ENCODE measurements around the gene NSF.
"Not testable (repeated sequence)": the region's sequence is repeated elsewhere in the genome, so short reads cannot be mapped to it uniquely, and the experiment has no call there.

The NSF gene

GRCh38 chr17:46777943-46778915 lies 187.8 kb downstream of the NSF start:
- DNase-seq = no peak

- DNase-seq = no peak
These were observed 189.5 kb downstream of the NSF start for GRCh38 chr17:46780003-46780373.

- peak; percentile 21 for DNase-seq
These were observed 191.9 kb downstream of the NSF start for GRCh38 chr17:46782250-46782953.

- no peak for DNase-seq
These were observed 192.6 kb downstream of the NSF start for GRCh38 chr17:46783031-46783593.

GRCh38 chr17:46785696-46786095 lies 195.2 kb downstream of the NSF start:
- DNase-seq = no peak

- DNase-seq = no peak
These were observed 197.0 kb downstream of the NSF start for GRCh38 chr17:46787478-46787877.

- DNase-seq = no peak
These were observed 197.8 kb downstream of the NSF start for GRCh38 chr17:46788300-46788699.

GRCh38 chr17:46788796-46789195 lies 198.3 kb downstream of the NSF start:
- no peak for DNase-seq

- DNase-seq = no peak
These were observed 199.1 kb downstream of the NSF start for GRCh38 chr17:46789610-46790009.

GRCh38 chr17:46790216-46790615 lies 199.7 kb downstream of the NSF start:
- no peak for DNase-seq

GRCh38 chr17:46791531-46791930 lies 201.1 kb downstream of the NSF start:
- DNase-seq = no peak

GRCh38 chr17:46792071-46792470 lies 201.6 kb downstream of the NSF start:
- no peak for DNase-seq

- DNase-seq = not testable (repeated sequence)
These were observed 202.6 kb downstream of the NSF start for GRCh38 chr17:46793023-46793422.

- no peak for DNase-seq
These were observed 203.1 kb downstream of the NSF start for GRCh38 chr17:46793541-46793940.

- DNase-seq = no peak
These were observed 203.8 kb downstream of the NSF start for GRCh38 chr17:46794318-46794717.

GRCh38 chr17:46795379-46795952 lies 205.0 kb downstream of the NSF start:
- no peak for DNase-seq

- no peak for DNase-seq
These were observed 205.6 kb downstream of the NSF start for GRCh38 chr17:46796084-46796483.

- no peak for DNase-seq
These were observed 206.1 kb downstream of the NSF start for GRCh38 chr17:46796524-46796923.

- DNase-seq = no peak
These were observed 206.6 kb downstream of the NSF start for GRCh38 chr17:46796956-46797530.

GRCh38 chr17:46800573-46800972 lies 210.1 kb downstream of the NSF start:
- no peak for DNase-seq

GRCh38 chr17:46802800-46803199 lies 212.3 kb downstream of the NSF start:
- no peak for DNase-seq

- DNase-seq = no peak
These were observed 213.1 kb downstream of the NSF start for GRCh38 chr17:46803544-46803943.

- DNase-seq = no peak
These were observed 215.3 kb downstream of the NSF start for GRCh38 chr17:46805771-46806170.

All from stimulated activated CD4-positive, alpha-beta T cell treated with anti-CD3 and anti-CD28 coated beads, Interleukin-1b, Interleukin-23, amount 100 ng/mL, for 48 hours (primary cell).